Stomach (tissue), 4 donors: ENCODE measurements around the gene VIPR2.
"Not testable (repeated sequence)": the region's sequence is repeated elsewhere in the genome, so short reads cannot be mapped to it uniquely, and the experiment has no call there.

Experiments
- EP300 ChIP-seq: sonication (generic); formaldehyde crosslinking; IDR thresholded peaks from one replicate; pipeline ENCODE4 v1.6.1; 2017; ENCODE audit warnings: antibody characterized with exemption
- POLR2A ChIP-seq, 4 donors: fragments of 450-650 bp; IDR thresholded peaks; one replicate each; pipeline ENCODE4 v1.6.1; 2016; ENCODE audit warnings: antibody characterized with exemption in 4 of 4, control low read depth in 2 of 4, mild to moderate bottlenecking in 1 of 4, moderate library complexity in 1 of 4
- POLR2AphosphoS5 ChIP-seq, 3 donors: sonication (generic); formaldehyde crosslinking; IDR thresholded peaks; one replicate each; pipeline ENCODE4 v1.6.1; 2016; ENCODE audit warnings: antibody characterized with exemption in 3 of 3
- TF ChIP-seq, protein P1 (sequence below), 7 experiments: fragments of 450-650 bp in 4 of 7; fragments of 200-600 bp in 3 of 7; sonication (generic) in 3 of 7; IDR thresholded peaks; one replicate each; pipeline ENCODE4 v1.5.1; 2016 to 2019; ENCODE audit warnings: antibody characterized with exemption in 7 of 7, control low read depth in 2 of 7, mild to moderate bottlenecking in 1 of 7

DNA sequence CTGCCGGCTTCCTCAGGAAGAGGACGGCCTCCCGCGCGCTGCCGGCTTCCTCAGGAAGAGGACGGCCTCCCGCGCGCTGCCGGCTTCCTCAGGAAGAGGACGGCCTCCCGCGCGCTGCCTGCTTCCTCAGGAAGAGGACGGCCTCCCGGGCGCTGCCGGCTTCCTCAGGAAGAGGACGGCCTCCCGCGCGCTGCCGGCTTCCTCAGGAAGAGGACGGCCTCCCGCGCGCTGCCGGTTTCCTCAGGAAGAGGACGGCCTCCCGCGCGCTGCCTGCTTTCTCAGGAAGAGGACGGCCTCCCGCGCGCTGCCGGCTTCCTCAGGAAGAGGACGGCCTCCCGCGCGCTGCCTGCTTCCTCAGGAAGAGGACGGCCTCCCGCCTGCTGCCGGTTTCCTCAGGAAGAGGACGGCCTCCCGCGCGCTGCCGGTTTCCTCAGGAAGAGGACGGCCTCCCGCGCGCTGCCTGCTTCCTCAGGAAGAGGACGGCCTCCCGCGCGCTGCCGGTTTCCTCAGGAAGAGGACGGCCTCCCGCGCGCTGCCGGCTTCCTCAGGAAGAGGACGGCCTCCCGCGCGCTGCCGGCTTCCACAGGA is 138.6 kb downstream of the VIPR2 start:
- TF ChIP-seq POLR2A (IDR thresholded peaks at IDR 0.05); POLR2AphosphoS5 (IDR thresholded peaks at IDR 0.05); EP300: not testable (repeated sequence)
- TF ChIP-seq, protein P1, sequence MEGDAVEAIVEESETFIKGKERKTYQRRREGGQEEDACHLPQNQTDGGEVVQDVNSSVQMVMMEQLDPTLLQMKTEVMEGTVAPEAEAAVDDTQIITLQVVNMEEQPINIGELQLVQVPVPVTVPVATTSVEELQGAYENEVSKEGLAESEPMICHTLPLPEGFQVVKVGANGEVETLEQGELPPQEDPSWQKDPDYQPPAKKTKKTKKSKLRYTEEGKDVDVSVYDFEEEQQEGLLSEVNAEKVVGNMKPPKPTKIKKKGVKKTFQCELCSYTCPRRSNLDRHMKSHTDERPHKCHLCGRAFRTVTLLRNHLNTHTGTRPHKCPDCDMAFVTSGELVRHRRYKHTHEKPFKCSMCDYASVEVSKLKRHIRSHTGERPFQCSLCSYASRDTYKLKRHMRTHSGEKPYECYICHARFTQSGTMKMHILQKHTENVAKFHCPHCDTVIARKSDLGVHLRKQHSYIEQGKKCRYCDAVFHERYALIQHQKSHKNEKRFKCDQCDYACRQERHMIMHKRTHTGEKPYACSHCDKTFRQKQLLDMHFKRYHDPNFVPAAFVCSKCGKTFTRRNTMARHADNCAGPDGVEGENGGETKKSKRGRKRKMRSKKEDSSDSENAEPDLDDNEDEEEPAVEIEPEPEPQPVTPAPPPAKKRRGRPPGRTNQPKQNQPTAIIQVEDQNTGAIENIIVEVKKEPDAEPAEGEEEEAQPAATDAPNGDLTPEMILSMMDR (IDR thresholded peaks at IDR 0.05) = not testable (repeated sequence)
